ENCODE results near the gene ACOT12. TPM values are rescaled to one million over a fixed set of nuclear protein-coding genes. Genes with fewer than 3 reads are reported as not detected.
"Not testable (repeated sequence)": the region's sequence is repeated elsewhere in the genome, so short reads cannot be mapped to it uniquely, and the experiment has no call there.

Gene ACOT12
- 1 to 10 TPM in 1 of 4 donors, under 1 TPM in 3; 0.43 to 1.1 (median 0.76) TPM for polyA plus RNA-seq (ENCODE audit: insufficient read length in 4 of 4)

DNA sequence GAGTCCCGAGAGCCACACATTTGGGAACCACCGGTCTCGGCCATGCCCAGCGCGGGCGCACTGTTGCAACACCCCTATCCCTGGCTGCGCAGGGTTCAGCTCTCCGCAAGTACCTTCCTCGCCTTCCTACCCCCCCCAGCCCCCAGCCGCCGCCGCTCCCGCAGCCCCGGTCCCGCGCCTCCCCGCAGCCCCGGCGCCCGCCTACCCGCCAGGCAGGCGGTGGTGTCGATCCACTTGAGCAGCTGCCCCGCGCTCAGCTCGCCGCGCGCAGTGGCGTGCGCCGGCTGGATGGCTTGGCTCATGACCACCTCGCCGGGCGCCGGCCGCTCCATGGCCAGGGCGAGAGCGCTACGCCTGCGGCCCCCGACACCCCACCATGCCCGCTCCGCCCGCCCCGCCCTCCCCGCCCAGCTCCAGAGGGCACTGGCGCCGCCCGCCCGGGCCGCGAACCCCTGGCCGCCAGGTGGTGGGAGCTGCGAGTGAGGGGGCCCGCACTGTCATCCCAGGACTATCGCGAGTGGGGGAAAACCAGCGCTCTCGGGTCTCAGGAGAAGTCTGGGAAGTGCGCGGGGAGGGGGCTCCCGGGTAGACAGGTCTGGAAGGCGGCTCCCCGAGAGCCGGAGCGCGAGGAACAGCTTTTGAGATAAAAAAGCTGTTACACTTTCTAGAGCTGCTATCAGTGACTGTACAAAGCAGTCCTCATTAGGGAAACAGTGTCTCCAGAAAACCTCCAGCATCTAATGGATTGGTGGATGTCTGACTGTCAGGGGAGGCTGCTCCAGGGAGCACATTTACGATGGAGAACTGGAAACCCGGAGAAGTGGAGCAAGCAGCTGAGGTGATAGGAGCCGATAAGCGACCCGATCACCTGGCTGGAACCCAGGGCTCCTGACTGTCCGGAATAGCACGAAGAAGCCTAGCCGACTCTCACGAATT is at the start of gene ACOT12:
Gene ACOT12, minus strand, starts transcription at position 352 of the 936 bp plus-strand sequence. Its CDS starts 20 bp downstream, at position 332.
- DNase-seq (ENCODE audit: low read depth in 4 of 4, low spot score in 3 of 4) = no peak

- DNase-seq (ENCODE audit: low read depth in 4 of 4, low spot score in 3 of 4) = no peak
These were observed 41.1 kb upstream of the ACOT12 start for GRCh38 chr5:81435023-81435422.

DNA sequence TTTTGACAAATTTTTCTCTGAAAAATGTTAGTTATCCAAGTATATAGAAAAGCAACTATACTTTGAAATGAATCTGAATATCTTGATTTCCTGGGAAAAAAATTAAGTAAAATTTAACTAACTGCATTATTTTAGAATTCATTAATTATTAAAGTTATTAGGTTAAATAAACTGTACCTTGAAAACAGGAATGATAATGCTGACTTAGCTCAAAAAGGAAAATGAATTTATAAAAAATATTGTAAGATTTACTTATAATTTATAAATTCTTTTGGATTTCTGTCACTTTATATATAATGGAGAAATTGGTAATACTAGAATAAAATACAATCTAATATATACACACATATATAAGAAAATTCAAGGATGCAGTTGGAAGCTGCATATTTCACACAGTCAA is 36.1 kb upstream of the ACOT12 start:
- DNase-seq (ENCODE audit: low read depth in 4 of 4, low spot score in 3 of 4) = no peak

GRCh38 chr5:81429363-81429762 is 35.4 kb upstream of the ACOT12 start:
- no peak for DNase-seq (ENCODE audit: low read depth in 4 of 4, low spot score in 3 of 4)

- no peak for DNase-seq (ENCODE audit: low read depth in 4 of 4, low spot score in 3 of 4)
These were observed 34.9 kb upstream of the ACOT12 start for GRCh38 chr5:81428861-81429260.

DNA sequence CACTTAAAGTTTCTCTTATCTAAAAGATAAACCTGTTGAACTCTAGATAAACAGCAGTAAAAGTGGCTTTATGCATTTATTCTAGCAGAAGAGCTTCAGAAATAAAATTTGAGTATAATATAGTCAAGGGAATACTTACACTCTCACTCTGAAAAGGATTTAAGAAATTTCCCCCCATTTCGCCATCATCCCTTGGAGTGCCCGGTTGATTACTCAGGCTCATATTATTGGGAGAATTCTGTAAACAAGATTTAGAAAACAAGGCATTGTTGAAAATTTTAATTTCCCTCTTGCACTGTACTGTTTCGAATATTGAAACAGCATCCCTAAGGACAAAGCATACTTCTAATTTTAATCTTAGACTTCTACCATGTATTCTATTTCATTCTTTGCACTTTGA is 34.5 kb upstream of the ACOT12 start:
- DNase-seq (ENCODE audit: low read depth in 4 of 4, low spot score in 3 of 4) = no peak

DNA sequence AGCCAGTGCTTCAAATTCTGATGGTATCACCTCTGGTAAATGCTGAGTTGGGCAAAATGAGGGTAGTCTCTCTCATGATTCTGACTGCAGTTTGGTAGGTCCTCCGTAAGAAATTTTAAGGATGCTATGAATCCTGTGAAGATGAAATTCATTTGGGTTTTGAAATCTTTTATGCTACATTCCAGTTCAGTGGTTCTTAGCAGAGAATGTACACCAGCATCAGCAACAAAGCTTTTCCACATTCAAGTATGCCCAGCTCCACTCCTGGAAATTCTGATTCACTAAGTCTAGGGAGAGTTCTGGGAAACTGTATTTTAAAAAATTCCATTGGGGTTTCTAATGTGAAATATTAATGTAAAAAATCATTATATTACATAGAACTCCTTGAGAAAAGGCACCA is 33.6 kb upstream of the ACOT12 start:
- DNase-seq (ENCODE audit: low read depth in 4 of 4, low spot score in 3 of 4) = no peak

GRCh38 chr5:81426359-81427030 is 32.6 kb upstream of the ACOT12 start:
- DNase-seq (ENCODE audit: low read depth in 4 of 4, low spot score in 3 of 4) = no peak

DNA sequence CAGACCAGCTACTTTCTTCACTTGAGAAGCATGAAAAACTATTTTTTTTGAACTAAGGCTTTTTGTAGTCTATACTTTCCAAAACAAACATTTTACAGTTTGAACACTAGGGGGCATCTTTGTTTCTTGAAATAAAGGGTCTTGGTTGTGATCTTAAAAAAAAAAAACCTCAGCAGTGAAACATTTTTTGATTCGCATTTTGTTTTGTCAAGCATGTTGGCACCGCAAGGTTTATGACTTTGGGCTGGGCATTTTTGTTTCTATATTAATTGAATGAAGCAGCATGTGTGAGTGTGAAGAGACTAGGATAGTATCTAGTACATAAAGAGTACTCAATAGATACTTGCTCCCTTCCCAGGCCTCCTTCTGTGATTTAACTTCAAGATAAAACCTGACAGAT is 31.6 kb upstream of the ACOT12 start:
- peak; percentile 28 to 58 (median 38) for DNase-seq (ENCODE audit: low read depth in 4 of 4, low spot score in 3 of 4)

GRCh38 chr5:81424728-81425127 is 30.8 kb upstream of the ACOT12 start:
- DNase-seq (ENCODE audit: low read depth in 4 of 4, low spot score in 3 of 4) = no peak

DNA sequence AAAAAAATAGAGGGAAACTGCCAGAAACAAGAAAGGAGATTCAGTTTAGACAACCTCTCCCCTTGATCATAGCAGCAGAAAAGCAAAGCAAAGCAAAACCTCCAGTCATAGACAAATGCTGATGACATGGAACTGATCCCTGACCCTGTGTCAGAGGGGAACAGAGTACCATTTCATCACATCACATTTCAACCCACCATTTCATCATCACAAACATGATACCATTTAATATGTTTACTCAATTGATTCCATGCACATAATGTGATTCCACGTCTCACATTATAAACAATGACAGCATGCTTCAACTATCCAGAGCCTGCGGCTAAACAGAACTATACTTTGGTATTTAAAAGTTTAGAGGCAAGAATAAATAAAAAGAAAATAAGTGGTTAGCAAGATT is 28.7 kb upstream of the ACOT12 start:
- DNase-seq (ENCODE audit: low read depth in 4 of 4, low spot score in 3 of 4) = no peak

- DNase-seq (ENCODE audit: low read depth in 4 of 4, low spot score in 3 of 4) = no peak
These were observed 26.2 kb upstream of the ACOT12 start for GRCh38 chr5:81420039-81420667.

DNA sequence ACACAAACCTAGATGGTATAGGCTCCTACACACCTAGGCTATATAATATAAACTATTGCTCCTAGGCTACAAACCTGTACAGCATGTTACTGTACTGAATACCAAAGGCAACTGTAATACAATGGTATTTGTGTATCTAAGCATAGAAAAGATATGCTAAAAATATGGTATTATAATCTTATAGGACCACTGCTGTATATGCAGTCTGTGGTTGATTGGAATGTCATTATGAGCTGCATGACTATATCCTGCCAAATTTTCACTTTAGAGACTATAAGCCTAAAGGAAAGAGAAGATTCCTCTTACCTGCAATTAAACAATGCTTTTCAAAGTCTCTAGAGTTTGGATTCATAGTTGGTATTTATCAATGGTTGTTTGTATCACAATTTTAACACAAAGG is 24.7 kb upstream of the ACOT12 start:
- DNase-seq (ENCODE audit: low read depth in 4 of 4, low spot score in 3 of 4) = no peak

DNA sequence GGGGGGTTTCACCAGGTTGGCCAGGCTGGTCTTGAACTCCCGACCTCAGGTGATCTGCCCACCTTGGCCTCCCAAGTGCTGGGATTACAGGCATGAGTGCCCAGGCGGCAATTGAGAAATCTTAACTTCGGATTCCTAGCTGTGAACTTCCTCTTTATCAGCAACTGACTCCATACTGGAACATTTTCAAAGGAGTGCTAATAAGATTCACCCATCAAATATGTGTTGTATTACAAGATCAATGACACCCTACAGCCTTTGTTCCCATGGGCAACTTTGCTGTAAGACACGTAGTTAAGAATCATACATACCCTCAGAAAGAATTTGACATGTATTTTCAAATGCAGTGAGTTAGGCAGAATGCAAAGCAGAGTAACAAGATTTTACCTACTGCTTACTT is 23.1 kb upstream of the ACOT12 start:
- DNase-seq (ENCODE audit: low read depth in 4 of 4, low spot score in 3 of 4) = no peak

GRCh38 chr5:81409896-81410295 is 16.0 kb upstream of the ACOT12 start:
- DNase-seq (ENCODE audit: low read depth in 4 of 4, low spot score in 3 of 4) = no peak

GRCh38 chr5:81409361-81409760 is 15.4 kb upstream of the ACOT12 start:
- DNase-seq (ENCODE audit: low read depth in 4 of 4, low spot score in 3 of 4) = no peak

- DNase-seq (ENCODE audit: low read depth in 4 of 4, low spot score in 3 of 4) = no peak
These were observed 14.6 kb upstream of the ACOT12 start for GRCh38 chr5:81408496-81408895.

GRCh38 chr5:81407811-81408210 is 13.9 kb upstream of the ACOT12 start:
- not testable (repeated sequence) for DNase-seq (ENCODE audit: low read depth in 4 of 4, low spot score in 3 of 4)

DNA sequence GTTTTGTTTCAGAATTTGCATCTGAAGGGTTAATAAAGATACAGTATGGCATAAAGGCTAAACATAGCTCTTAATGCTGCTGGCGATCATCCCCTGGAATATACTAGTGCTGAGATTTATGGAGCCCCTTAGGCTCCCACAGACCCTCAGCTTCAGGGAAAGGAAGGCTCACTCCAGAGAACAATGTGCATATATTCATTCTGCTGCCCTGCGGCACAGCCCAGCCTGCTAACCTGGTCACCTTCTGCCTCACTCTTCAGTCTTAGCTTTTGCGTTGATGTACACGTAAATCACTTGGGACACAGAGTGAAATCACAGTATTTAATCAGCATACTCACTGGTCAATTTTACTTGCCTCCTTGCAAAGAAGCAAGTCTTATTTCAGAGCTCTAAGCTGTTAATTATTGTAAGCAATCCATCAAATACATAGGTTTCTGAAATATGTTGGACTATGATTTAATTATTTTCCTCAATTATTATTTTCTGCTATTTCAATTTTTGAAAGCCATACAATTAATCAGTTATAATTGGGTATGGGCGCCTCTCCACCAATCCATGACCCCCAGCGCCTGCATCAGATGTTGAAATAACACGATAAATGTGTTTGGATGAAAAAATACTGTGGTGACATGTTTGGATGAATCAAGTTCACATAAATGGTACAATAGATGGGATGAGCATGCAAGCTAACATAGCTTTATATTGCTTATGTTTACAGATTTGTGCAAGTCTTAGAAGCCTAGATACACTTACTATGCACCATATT is 11.4 kb upstream of the ACOT12 start:
- no peak for DNase-seq (ENCODE audit: low read depth in 4 of 4, low spot score in 3 of 4)

GRCh38 chr5:81402192-81402930 is 8.4 kb upstream of the ACOT12 start:
- no peak for DNase-seq (ENCODE audit: low read depth in 4 of 4, low spot score in 3 of 4)

Measured in right renal pelvis (tissue), 4 donors.